Measurements from ENCODE around the gene FAM81B.

Gene FAM81B

GRCh38 chr5:95403996-95404395 is 12.8 kb downstream of the FAM81B start:
- no peak for DNase-seq

DNA sequence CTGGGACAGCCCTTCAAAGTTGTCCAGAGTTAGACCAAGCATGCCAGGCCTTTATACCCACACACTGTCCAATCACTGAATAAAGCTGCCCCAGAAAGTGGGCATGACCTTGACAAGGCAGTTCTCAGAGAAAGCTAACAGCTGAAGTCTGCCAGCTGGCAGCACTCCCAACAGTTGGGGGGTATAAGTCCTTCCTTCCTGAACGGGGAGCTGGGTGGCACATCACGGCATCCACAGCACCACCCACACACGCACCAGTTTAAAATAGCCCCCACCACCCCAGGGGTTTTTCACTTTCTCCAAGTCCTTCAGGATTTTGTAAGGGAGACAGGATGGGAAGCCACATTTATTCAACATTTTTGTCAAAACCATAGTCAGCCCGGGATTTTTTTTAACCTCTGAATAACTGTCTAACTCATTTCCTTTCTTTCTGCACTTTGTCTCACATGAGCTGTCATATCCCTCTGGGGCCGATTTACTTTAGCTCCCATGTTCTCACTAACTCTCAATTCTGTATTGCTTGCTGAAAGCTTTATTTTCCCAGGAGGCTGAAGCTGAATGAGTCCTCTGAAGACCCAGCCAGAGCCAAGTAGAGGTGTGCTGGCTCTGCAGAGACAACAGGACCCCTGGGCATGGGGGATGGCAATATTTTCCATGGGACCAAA is 15.4 kb downstream of the FAM81B start:
- DNase-seq: no peak

GRCh38 chr5:95410279-95410678 is 19.1 kb downstream of the FAM81B start:
- no peak for DNase-seq

DNA sequence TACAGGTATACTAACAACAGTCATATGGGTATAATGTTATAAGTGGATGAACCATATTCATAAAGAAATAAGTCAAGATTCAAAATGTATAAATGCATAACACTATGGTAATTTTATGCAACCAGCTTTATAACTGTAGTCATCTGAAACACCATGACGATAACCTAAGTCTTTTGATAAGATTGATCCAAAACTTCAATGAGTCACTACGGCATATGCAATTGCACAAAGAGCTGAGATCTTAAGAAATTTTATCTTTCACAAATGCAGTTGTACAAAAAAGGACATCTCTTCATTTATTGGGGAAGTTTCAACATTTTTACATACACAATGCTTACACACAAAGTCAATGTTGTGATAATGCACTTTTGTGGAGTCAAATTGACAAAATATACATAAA is 20.3 kb downstream of the FAM81B start:
- no peak for DNase-seq

DNA sequence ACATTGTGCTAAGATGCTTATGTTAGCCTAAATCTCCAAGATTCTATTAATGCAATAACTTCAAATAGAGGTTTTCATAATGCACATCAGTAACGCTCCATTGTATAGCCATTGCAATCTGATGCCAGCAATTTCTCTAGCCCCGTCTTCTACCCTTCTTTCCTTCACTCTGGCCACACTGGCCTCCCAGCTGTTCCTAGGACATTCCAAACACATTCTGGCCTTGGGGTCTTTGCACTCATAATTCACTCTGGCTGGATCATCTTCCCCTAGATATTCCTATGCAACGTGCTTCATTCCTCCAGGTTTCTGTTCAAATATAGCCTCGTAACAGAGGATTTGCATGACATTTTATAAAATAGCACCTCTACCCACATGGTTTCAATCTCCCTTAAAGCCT is 23.3 kb downstream of the FAM81B start:
- no peak for DNase-seq

DNA sequence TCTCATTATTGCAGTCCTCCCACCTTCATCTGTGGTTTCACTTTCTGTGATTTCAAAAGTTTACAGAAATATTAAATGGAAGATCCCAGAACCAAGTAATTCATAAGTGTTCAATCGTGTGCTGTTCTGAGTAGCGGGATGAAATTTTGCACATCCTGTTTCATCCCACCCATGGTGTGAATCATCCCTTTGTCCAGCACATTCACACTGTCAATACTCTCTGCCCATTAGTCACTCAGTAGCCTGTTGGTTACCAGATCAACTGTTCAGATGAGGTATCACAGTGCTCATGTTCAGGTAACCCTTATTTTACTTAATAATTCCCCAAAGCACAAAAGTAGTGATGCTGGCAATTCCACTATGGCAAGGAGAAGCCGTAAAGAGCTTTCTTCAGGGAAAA is 26.8 kb downstream of the FAM81B start:
- no peak for DNase-seq

GRCh38 chr5:95422838-95423237 is 31.7 kb downstream of the FAM81B start:
- no peak for DNase-seq

- DNase-seq: no peak
Observed at GRCh38 chr5:95424016-95424415, 32.9 kb downstream of the FAM81B start.

- DNase-seq: no peak
Observed at GRCh38 chr5:95424526-95424925, 33.4 kb downstream of the FAM81B start.

GRCh38 chr5:95426227-95426626 is 35.1 kb downstream of the FAM81B start:
- no peak for DNase-seq

DNA sequence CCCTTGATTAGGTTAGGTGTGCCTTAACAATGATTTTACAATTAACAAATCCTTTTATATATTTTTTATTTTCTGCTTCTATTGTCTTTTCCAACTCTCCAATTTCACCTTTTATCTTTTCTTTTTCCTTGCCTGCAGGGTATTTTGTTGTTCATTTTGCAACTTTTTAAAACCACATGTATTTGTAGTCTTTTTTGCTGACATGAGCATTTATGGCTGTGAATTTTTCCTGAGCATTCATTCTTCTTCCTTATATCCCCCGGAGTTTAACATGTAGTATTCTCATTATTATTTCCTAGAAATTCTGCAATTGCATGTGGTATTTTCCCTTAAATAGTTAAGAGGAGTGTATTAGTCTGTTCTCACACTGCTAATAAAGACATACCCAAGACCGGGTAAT is 41.6 kb downstream of the FAM81B start:
- no peak for DNase-seq

GRCh38 chr5:95439801-95440493 is 48.8 kb downstream of the FAM81B start:
- DNase-seq: no peak

DNA sequence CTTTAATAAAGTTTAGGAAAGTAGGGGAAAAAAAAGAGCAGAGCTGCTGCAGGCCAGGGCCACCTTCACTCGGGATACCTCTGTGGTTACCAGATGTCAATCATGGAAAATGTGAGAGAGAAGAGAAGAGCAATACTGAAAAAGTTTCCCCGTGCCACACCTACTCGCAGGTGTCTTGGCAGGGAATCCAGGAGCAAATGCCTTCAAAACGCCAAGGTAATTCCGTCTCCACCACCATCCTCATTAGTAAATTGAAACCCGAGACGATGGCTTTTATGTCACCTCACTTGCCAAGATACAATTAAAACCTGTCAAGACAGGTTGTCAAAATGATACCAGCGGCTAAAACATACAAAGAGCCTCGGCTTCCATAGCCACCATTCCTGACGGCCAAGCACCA is 49.7 kb downstream of the FAM81B start:
- DNase-seq: no peak

DNA sequence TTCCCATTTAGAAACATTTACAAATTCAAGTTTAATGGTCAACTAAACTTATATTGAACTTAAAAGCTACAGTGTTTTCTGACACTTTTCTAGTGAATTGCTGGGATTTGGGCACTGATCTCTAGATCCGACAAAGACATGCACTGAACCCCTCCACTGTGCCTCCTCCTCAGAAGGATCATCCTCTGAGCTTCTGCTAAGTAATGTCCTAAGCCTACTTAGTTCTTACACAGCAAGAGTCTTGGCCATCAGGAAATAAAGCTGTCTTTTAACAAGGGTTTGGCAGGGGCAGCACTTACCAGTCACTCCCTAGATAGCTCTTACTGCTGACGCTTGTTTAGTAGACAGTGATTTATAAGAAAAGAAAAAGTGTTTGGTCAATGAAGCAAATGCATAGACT is 50.5 kb downstream of the FAM81B start:
- no peak for DNase-seq

DNA sequence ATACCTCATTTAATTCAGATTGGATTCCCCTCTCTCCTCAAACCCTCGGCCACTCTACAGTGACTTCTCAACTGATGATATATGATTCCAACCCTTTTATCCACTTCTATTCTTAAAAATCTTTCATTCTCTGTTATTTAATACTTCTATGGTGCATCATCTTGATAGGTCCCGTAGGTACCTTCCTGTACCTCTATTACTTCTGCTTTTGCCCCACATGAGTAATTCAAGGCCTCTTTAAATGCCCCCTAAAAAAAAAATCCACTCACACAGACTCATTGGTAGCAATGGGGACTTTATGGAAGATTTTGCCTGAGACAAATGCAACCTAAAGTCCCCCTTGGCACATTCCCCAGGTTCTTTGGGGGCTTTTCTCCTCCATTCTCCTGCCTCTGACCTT is 54.3 kb downstream of the FAM81B start:
- DNase-seq: no peak

DNA sequence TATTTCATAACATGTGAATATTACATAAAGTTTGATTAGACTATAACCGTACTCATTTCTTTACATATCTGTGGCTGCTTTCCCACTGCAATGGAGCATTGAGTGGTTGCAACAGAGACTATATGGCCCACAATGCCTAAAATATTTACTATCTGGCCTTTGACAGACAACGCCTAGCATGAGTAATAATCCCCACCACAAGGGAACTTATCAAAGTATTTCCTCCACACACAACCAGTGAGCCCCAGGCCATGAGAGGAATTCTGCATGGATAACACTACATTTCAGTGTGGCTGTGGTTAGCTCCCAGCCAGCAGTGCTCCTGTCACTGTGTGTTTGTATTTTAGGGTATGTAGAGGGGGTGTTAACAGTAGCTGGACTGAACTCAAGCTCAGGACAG is 54.8 kb downstream of the FAM81B start:
- no peak for DNase-seq

- DNase-seq: no peak
Observed at GRCh38 chr5:95446560-95447221, 55.5 kb downstream of the FAM81B start.

DNA sequence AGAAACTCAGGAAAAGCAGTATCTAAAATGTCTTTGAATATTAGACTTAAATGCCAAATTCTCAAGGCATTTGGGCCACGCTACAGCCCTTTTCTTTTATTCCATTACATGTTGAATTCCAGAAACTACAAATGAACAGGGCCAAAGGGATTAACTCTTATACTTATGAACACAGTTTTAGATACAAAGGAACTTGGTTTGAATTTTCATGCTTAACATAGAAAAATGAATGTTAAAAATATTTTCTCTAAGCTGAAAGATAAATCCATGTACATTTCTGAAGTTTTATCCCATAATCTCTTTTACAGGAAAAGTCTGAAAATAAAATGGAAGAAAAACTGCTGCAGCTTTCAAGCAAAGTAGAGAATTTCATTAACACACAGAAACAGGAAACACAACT is 56.8 kb downstream of the FAM81B start:
- DNase-seq: no peak

DNA sequence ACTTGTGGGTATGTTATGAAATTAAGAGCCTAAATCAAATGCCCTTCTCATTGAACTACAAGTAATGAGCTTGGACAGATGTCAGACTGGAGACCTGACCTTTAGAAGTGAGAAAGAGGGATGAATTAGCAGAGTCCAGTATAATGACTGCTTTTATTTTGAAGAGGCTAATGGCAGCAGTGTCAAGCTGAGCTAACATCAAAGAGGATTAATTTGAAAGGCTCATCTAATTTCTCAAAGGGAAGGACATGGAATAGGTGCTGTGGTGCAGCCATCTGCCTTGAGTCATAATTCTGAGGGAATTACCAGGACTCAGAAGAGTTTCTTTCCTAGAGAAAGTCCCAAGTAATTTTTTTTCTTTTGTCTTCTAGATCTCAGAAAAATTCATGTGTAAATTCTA is 57.6 kb downstream of the FAM81B start:
- DNase-seq: no peak

DNA sequence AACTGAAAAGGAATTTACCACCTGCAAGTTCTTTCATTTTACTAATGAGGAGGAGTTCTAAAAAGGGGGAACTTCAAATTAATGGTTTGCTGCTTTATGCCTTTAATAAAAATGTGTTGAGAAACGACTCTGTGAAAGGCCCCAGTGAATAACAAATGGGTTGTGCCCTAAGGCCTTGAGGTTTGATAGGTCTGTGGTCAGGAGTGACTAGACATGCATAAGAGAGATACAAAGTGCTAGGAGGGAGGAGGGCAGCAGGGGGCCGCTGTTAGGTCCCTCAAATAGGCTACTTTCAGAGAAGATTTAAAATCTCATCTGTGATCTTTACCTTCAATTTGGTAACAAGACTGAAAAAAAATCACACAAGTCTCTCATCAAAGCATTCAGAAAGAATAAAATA is 58.3 kb downstream of the FAM81B start:
- no peak for DNase-seq

DNA sequence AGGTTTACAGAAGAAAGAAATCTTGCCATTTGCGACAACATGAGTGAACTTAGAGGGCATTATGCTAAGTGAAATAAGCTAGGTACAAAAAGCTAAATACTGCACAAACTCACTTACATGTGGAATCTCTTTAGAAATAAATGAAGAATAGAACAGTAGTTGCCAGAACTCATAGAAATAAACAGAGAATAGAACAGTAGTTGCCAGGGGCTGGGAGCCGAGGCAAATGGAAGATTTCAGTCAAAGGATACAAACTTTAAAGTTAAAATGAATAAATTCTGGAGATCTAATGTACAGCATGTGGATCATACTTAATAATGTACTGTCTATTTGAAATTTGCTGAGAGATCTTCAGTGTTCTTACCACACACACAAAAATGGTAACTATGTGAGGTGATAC is 63.4 kb downstream of the FAM81B start:
- DNase-seq: no peak

DNA sequence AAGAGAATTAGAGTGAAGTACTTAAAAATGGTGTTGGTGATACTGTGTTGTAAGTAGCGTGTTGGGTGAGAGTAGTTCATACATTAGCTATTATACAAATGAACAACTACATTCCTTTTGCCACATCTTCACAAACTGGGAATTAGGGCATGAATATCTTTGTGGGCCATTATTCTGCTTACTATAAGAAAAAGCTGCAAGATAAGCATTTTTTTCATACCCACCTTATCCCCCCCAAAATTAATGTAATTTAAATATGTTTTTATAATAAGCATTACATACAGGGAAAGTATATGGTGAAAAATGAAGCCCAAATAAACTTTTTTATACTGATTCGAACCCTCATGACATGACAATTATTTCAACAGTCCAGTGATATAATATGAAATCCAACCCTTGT is 69.5 kb downstream of the FAM81B start:
- DNase-seq: no peak

DNA sequence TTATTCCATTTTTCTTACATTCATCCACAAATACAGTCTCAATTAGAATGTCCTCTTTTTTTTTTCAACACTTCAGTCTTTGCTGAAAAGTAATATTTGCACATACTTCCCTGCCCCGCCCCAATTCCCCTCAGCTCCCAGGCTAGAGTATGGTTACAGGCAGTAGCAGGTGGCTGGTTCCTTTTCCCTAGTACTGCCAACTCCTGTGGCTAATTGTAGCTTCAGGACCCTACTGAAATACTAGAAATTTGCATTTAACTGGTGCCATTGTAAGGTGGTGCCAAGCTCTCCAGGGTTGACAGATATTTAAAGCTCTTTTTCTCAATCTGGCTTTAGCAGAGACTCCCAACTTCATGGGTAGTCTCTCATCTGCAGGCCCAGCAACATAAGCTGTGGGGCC is 80.3 kb downstream of the FAM81B start:
- no peak for DNase-seq

GRCh38 chr5:95471942-95472341 is 80.8 kb downstream of the FAM81B start:
- DNase-seq: no peak

GRCh38 chr5:95484421-95484820 is 93.3 kb downstream of the FAM81B start:
- no peak for DNase-seq

All from right forelimb (tissue), 1 donor.